HepG2 (cell line): Measurements from ENCODE around the gene STUB1. TPM values are rescaled to one million over a fixed set of nuclear protein-coding genes. Genes with fewer than 3 reads are reported as not detected.

Experiments
- AGO2 ChIP-seq: fragments of 200-400 bp; formaldehyde crosslinking; optimal IDR thresholded peaks from 2 replicates; pipeline ENCODE3; 2017; ENCODE audit warnings: mild to moderate bottlenecking, low read depth, low read length, moderate library complexity
- ARID3A ChIP-seq: IDR thresholded peaks from 2 replicates; pipeline ENCODE4 v1.6.1; 2012; ENCODE audit warnings: low read depth, low read length, improper control_type of control experiment
- BATF2 ChIP-seq: sonication (generic); formaldehyde crosslinking; IDR thresholded peaks from 2 replicates; pipeline ENCODE4 v1.8.0; 2022; ENCODE audit warnings: mild to moderate bottlenecking, missing genetic modification reagents, moderate library complexity
- CHD4 ChIP-seq: fragments of 200-600 bp; sonication (generic); IDR thresholded peaks from 2 replicates; pipeline ENCODE4 v1.7.0; 2017; ENCODE audit warnings: mild to moderate bottlenecking, low read length, borderline replicate concordance
- CSRNP1 ChIP-seq: sonication (generic); formaldehyde crosslinking; IDR thresholded peaks from 2 replicates; pipeline ENCODE4 v1.8.1; 2023; ENCODE audit warnings: mild to moderate bottlenecking, missing genetic modification reagents
- FOXJ3 ChIP-seq: sonication (generic); formaldehyde crosslinking; IDR thresholded peaks from 2 replicates; pipeline ENCODE4 v1.4.0; 2020; ENCODE audit warnings: missing genetic modification reagents, mild to moderate bottlenecking, borderline replicate concordance
- HDAC6 ChIP-seq: fragments of 200-600 bp; sonication (generic); IDR thresholded peaks from 2 replicates; pipeline ENCODE4 v1.7.0; 2017; ENCODE audit warnings: mild to moderate bottlenecking, antibody characterized with exemption, low read length, low read depth
- HMG20A ChIP-seq: IDR thresholded peaks from 2 replicates; pipeline ENCODE4 v1.6.1; 2016; ENCODE audit warnings: borderline replicate concordance
- MAF1 ChIP-seq: sonication (generic); formaldehyde crosslinking; IDR thresholded peaks from 2 replicates; pipeline ENCODE4 v1.5.0; 2020; ENCODE audit warnings: missing genetic modification reagents, borderline replicate concordance
- MIER2 ChIP-seq: IDR thresholded peaks from 2 replicates; pipeline ENCODE4 v1.6.1; 2016; ENCODE audit warnings: missing biosample characterization, missing genetic modification reagents
- NCOA5 ChIP-seq: sonication (generic); formaldehyde crosslinking; IDR thresholded peaks from 2 replicates; pipeline ENCODE4 v1.4.0; 2020; ENCODE audit warnings: missing genetic modification reagents
- NFATC3 ChIP-seq: sonication (generic); formaldehyde crosslinking; IDR thresholded peaks from 2 replicates; pipeline ENCODE4 v1.5.1; 2020; ENCODE audit warnings: mild to moderate bottlenecking, missing genetic modification reagents
- PATZ1 ChIP-seq: sonication (generic); formaldehyde crosslinking; IDR thresholded peaks from 2 replicates; pipeline ENCODE4 v1.4.0; 2020; ENCODE audit warnings: missing genetic modification reagents
- SMARCC2 ChIP-seq: fragments of 450-650 bp; IDR thresholded peaks from 2 replicates; pipeline ENCODE4 v1.6.1; 2017; ENCODE audit warnings: antibody characterized with exemption, mild to moderate bottlenecking
- SP140L ChIP-seq: sonication (generic); formaldehyde crosslinking; IDR thresholded peaks from 2 replicates; pipeline ENCODE4 v1.4.0; 2020; ENCODE audit warnings: missing genetic modification reagents, borderline replicate concordance
- STAT5B ChIP-seq: sonication (generic); formaldehyde crosslinking; IDR thresholded peaks from 2 replicates; pipeline ENCODE4 v1.4.0; 2020; ENCODE audit warnings: missing genetic modification reagents
- TGIF2 ChIP-seq: IDR thresholded peaks from 2 replicates; pipeline ENCODE4 v1.6.1; 2016; ENCODE audit warnings: control low read depth, missing compliant biosample characterization
- THAP11 ChIP-seq: IDR thresholded peaks from 2 replicates; pipeline ENCODE4 v1.6.1; 2016; ENCODE audit warnings: missing biosample characterization, missing genetic modification reagents
- YEATS4 ChIP-seq: sonication (generic); formaldehyde crosslinking; IDR thresholded peaks from 2 replicates; pipeline ENCODE4 v1.4.0; 2020; ENCODE audit warnings: missing genetic modification reagents, borderline replicate concordance
- ZNF710 ChIP-seq: sonication (generic); formaldehyde crosslinking; IDR thresholded peaks from 2 replicates; pipeline ENCODE4 v1.5.0; 2020; ENCODE audit warnings: mild to moderate bottlenecking, missing genetic modification reagents, borderline replicate concordance
- ZNF737 ChIP-seq: sonication (generic); formaldehyde crosslinking; IDR thresholded peaks from 2 replicates; pipeline ENCODE4 v1.5.0; 2020; ENCODE audit warnings: missing genetic modification reagents, mild to moderate bottlenecking, borderline replicate concordance
- ZNF780A ChIP-seq: sonication (generic); formaldehyde crosslinking; IDR thresholded peaks from 2 replicates; pipeline ENCODE4 v1.8.0; 2022; ENCODE audit warnings: mild to moderate bottlenecking, missing genetic modification reagents, moderate library complexity
- polyA plus RNA-seq, 8 experiments: library from polyadenylated mRNA; depleted of rRNA in 3 of 8; stranded (reverse) in 7 of 8; unstranded in 1 of 8; fragments of >200 nt; fragmentation: Illumina TruSeq in 4 of 8; extraction: Trizol in 4 of 8; gene quantifications; 2 replicates each; pipeline versions ENCODE4 v1.2.1 to v1.2.3, GENCODE V29; 2011 to 2016; ENCODE audit warnings: low read depth in 4 of 8, missing spikeins in 1 of 8, mixed read lengths in 1 of 8; ENCODE audit not compliant: insufficient read depth in 1 of 8
- total RNA-seq, 5 experiments: library from RNA; depleted of rRNA; stranded (reverse); fragments of >200 nt; fragmentation: Illumina TruSeq; extraction: Trizol; gene quantifications; 2 replicates each; pipeline ENCODE4 v1.2.3, GENCODE V29; 2016; ENCODE audit warnings: low read depth in 1 of 5

The STUB1 gene
- total and polyA plus RNA-seq, 2 of the 13 experiments (the other 11 are each of a cell fraction or from before 2014, with no cell fraction given) = 52.9 to 78.2 TPM

- TF ChIP-seq ARID3A = no peak
- no peak; the same call in 1 of the 2 replicates for TF ChIP-seq BATF2 (CRISPR knock-in tag)
- TF ChIP-seq HDAC6 = no peak
- TF ChIP-seq CHD4 = no peak
- no peak for TF ChIP-seq MIER2 (CRISPR knock-in tag)
- peak; percentile 42; the same call in 1 of the 2 replicates for TF ChIP-seq ZNF710 (CRISPR knock-in tag)
- TF ChIP-seq SMARCC2 = no peak
- 0 out of 2 replicates have a peak, but pooled peaks have one; percentile 41 for TF ChIP-seq THAP11 (CRISPR knock-in tag)
- TF ChIP-seq AGO2 = peak; percentile 26
- TF ChIP-seq NFATC3 (CRISPR knock-in tag) = no peak
- no peak for TF ChIP-seq STAT5B
- no peak for TF ChIP-seq MAF1 (CRISPR knock-in tag)
- no peak for TF ChIP-seq ZNF780A (CRISPR knock-in tag)
- no peak for TF ChIP-seq NCOA5 (CRISPR knock-in tag)
- no peak; the same call in 1 of the 2 replicates for TF ChIP-seq CSRNP1 (CRISPR knock-in tag)
- TF ChIP-seq HMG20A (CRISPR knock-in tag) = no peak
- peak; percentile 48; the same call in 1 of the 2 replicates for TF ChIP-seq TGIF2
- TF ChIP-seq FOXJ3 (CRISPR knock-in tag) = no peak
- TF ChIP-seq SP140L = no peak
- TF ChIP-seq YEATS4 (CRISPR knock-in tag) = no peak; the same call in 1 of the 2 replicates
- peak; percentile 87 for TF ChIP-seq PATZ1 (CRISPR knock-in tag)
- TF ChIP-seq ZNF737 = no peak
These were observed 38.7 kb upstream of the STUB1 start, which contains the start of gene MCRIP2 (continued) for GRCh38 chr16:641326-642188.
